ENCODE results near the gene SCAPER. TPM values are rescaled to one million over a fixed set of nuclear protein-coding genes. Genes with fewer than 3 reads are reported as not detected.

SCAPER gene
- total and polyA plus RNA-seq, 11 donors: 6.7 to 53.9 (median 38.3) TPM

GRCh38 chr15:76839173-76839572, 66.0 kb downstream of the SCAPER start:
- no peaks in the 10 kb centered on the region for H3K27me3 ChIP-seq
- ATAC-seq (no peak), DNase-seq (no peak)
- 74 to 79% (median 75%) methylated on average over 3 of the region's 3 CpGs for WGBS, 4 donors
- no peaks in the 10 kb centered on the region for H3K9me3 ChIP-seq
- no peak overlapping the region for H3K27ac ChIP-seq
- intact Hi-C loops (cut with DNase I): no loop called here
- peaks cover 0 to 3% (median 0%) of the 10 kb centered on the region in 12 donors for H3K4me1 ChIP-seq
- no peak overlapping the region for H3K4me3 ChIP-seq
- TF ChIP-seq CTCF (IDR thresholded peaks at IDR 0.05) (no peak), POLR2A (IDR thresholded peaks at IDR 0.05) (no peak)
- peaks cover 0 to 3% (median 0%) of the 10 kb centered on the region in 9 donors for H3K36me3 ChIP-seq

GRCh38 chr15:76837474-76837873, 67.7 kb downstream of the SCAPER start:
- no peak for ATAC-seq
- DNase-seq: no peak
- WGBS, 4 donors: 86 to 93% (median 91%) methylated on average over 6 of the region's 6 CpGs
- peaks cover 0 to 3% (median 0%) of the 10 kb centered on the region in 9 donors for H3K36me3 ChIP-seq
- peaks cover 0 to 13% (median 2%) of the 10 kb centered on the region in 12 donors for H3K9me3 ChIP-seq
- intact Hi-C loops (cut with DNase I): no loop called here
- H3K27ac ChIP-seq: no peak overlapping the region
- no peaks in the 10 kb centered on the region for H3K27me3 ChIP-seq
- TF ChIP-seq POLR2A (IDR thresholded peaks at IDR 0.05) (no peak), CTCF (IDR thresholded peaks at IDR 0.05) (no peak)
- H3K4me1 ChIP-seq: no peaks in the 10 kb centered on the region
- no peak overlapping the region for H3K4me3 ChIP-seq

- H3K4me3 ChIP-seq: no peak overlapping the region
- no peaks in the 10 kb centered on the region for H3K36me3 ChIP-seq
- peaks cover 0 to 13% (median 2%) of the 10 kb centered on the region in 12 donors for H3K9me3 ChIP-seq
- TF ChIP-seq CTCF (IDR thresholded peaks at IDR 0.05): no peak
- TF ChIP-seq POLR2A (IDR thresholded peaks at IDR 0.05): no peak
- 94 to 97% (median 95%) methylated on average over 4 of the region's 4 CpGs for WGBS, 4 donors
- no peak overlapping the region for H3K27ac ChIP-seq
- no peaks in the 10 kb centered on the region for H3K27me3 ChIP-seq
- H3K4me1 ChIP-seq: no peaks in the 10 kb centered on the region
- ATAC-seq (no peak), DNase-seq (no peak)
- intact Hi-C loops (cut with DNase I): no loop called here
Observed at GRCh38 chr15:76829939-76830338, 75.2 kb downstream of the SCAPER start.

GRCh38 chr15:76823890-76824289, 81.2 kb downstream of the SCAPER start:
- Histone ChIP-seq H3K27me3 (no peaks in the 10 kb centered on the region), H3K36me3 (peaks cover 0 to 3% (median 0%) of the 10 kb centered on the region in 9 donors), H3K27ac (no peak overlapping the region), H3K9me3 (peaks cover 0 to 6% (median 0%) of the 10 kb centered on the region in 12 donors), H3K4me3 (no peak overlapping the region), H3K4me1 (no peaks in the 10 kb centered on the region)
- DNase-seq: no peak
- intact Hi-C loops (cut with DNase I): no loop called here
- TF ChIP-seq CTCF (IDR thresholded peaks at IDR 0.05) (no peak), POLR2A (IDR thresholded peaks at IDR 0.05) (no peak)
- ATAC-seq: no peak
- whole genome bisulfite sequencing, 4 donors: 89 to 96% (median 95%) methylated on average over 4 of the region's 4 CpGs
